ENCODE results near the gene SUMO2.

GRCh38 chr17:75135452-75135851 is 47.3 kb downstream of the SUMO2 start:
- TF ChIP-seq CTCF (IDR thresholded peaks at IDR 0.05) = no peak
- TF ChIP-seq POLR2A (IDR thresholded peaks at IDR 0.05) = no peak
- TF ChIP-seq EP300 (IDR thresholded peaks at IDR 0.05) = no peak

All from suprapubic skin (tissue), 3 donors.